GM10248 (cell line): ENCODE data around the gene THBD.

Source experiments
- CTCF ChIA-PET: fragments of 300-600 bp; sonication (Branson Sonifier 250); formaldehyde crosslinking; extraction: SDS; loops from one replicate; lab custom pipeline; 2021; ENCODE audit warnings: antibody characterized with exemption; lab: Yijun Ruan, JAX
- POLR2A ChIA-PET: fragments of 350-650 bp; sonication (Branson Sonifier 250); formaldehyde crosslinking; extraction: SDS; loops from one replicate; lab custom pipeline; 2020; ENCODE audit warnings: antibody characterized with exemption; lab: Yijun Ruan, JAX
- DNase-seq: peaks from one replicate; pipeline ENCODE4 v3.0.0; 2012; ENCODE audit errors: extremely low spot score
- TF ChIP-seq, protein P1 (sequence below): IDR thresholded peaks from 2 replicates; pipeline ENCODE4 v1.5.1; 2012; ENCODE audit warnings: mild to moderate bottlenecking, low read depth; ENCODE audit errors: extremely low read depth, missing control alignments, control extremely low read depth

THBD gene

DNA sequence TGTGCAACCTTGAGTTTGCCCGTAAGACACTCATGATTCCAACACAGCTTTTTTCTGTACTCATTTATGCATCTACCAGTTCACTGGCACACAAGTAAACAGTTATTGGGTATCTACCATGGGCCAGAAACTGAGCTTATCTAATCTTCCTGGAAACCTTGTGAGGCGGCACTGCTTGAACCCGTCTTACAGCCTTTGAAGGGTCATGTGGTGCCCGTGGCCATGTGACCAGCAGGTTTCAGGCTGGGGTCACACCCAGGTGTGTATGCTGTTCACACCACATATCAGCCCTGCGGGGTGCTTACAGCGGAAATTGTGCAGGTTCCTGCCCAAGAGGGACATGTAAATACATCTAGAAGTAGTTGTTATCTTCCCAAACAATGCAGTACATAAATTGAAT is 6.1 kb downstream of the THBD start:
- no peak for DNase-seq
- TF ChIP-seq, protein P1, sequence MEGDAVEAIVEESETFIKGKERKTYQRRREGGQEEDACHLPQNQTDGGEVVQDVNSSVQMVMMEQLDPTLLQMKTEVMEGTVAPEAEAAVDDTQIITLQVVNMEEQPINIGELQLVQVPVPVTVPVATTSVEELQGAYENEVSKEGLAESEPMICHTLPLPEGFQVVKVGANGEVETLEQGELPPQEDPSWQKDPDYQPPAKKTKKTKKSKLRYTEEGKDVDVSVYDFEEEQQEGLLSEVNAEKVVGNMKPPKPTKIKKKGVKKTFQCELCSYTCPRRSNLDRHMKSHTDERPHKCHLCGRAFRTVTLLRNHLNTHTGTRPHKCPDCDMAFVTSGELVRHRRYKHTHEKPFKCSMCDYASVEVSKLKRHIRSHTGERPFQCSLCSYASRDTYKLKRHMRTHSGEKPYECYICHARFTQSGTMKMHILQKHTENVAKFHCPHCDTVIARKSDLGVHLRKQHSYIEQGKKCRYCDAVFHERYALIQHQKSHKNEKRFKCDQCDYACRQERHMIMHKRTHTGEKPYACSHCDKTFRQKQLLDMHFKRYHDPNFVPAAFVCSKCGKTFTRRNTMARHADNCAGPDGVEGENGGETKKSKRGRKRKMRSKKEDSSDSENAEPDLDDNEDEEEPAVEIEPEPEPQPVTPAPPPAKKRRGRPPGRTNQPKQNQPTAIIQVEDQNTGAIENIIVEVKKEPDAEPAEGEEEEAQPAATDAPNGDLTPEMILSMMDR, result no peak
- ChIA-PET CTCF (interaction anchor here (1.2 to 1.9 kb wide), 5 partner anchors 8 to 352 kb away, joined by 4 to 6 read pairs (median 4); no protein-coding TSS in a partner anchor), POLR2A (no interaction called here)

DNA sequence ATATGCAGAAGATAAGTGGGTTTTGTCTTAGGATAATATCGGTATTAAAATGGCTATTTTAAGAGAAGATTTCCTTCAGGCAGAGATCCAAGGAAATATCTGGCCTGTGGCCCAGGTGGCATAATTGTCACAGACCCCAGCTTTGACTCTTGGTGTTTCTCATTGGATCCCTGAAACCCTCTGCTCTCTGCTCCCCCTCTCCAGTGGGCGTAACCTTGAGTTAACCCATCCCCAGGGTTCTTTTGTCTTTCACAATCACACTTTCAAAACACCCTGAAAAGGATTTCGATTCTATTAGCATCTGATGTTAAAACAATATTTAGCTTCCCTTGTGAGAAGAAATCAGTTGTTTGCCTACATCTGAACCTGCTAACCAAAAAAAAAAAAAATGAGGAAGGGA is 7.2 kb downstream of the THBD start:
- TF ChIP-seq, protein P1, result no peak
- DNase-seq, result no peak
- ChIA-PET POLR2A (no interaction called here), CTCF (interaction anchor here (0.6 to 1.9 kb wide), 6 partner anchors 9 to 351 kb away, joined by 3 to 6 read pairs (median 4); no protein-coding TSS in a partner anchor)

DNA sequence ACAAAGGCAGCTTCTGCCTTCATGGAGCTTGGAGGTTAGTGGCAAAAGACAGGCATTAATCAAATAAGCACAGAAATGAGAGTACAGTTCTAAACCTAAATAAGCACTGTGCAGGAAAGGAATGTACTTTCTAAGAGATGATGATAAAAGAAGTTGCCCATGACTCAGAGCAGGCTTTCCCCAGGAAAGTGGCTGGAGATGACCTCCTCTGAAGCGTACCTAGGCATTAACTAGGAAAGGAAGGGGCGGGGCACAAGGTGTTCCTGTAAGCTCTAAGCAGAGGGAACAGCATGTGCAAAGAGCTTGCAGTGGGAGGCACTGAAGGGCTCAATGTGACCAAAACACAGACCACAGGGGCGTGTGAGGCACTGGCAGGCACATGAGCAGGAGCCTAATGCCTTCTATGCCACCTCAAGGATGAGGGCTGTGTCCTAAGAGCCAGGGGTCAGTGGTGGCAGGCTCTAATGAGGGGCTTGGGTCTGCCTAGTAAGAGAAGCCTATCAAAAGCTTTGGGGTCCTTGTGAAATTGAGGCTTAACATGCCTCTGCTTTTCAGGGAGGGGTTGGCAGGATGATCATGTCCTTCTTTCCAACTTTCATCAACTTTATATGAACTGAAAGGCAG is 9.5 kb downstream of the THBD start:
- ChIA-PET CTCF (interaction anchor here (1.0 to 2.2 kb wide), 3 partner anchors 11 to 195 kb away, joined by 3 to 11 read pairs (median 4); no protein-coding TSS in a partner anchor), POLR2A (no interaction called here)
- no peak for DNase-seq
- TF ChIP-seq, protein P1, result no peak

DNA sequence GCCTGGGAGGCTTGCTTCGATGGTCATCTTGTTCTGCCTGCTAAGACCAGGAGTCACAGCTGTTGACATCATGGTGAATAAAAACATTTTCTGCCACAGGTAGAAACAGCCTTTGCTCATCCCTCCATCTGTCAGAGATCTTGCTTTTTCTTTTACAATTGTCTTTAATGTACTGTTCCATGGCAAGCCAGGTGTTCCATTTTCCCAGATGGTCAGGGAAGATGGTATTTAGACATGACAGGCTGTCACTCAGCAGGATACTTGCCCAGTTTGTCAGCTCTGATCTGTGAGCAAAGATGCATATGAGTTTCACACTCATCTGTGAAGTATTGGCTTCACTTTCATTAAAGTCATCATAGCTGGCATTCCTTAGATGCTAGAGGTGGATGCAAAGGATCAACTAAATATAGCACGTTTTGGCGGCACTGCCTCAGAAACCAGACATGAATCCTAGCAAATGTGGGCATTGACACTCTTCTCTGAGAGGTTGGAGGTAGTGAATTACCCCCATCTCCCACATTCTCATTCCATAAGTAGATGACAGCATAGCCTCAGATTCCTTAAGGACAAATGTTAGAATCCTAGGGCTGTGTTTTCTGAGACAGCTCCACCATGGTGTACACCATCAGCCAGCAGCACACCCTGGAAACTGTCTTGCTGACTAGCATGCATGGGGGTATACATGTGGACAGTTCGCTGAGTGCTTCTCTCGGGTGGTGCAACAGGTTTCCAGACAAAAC is 10.2 kb downstream of the THBD start:
- no peak for DNase-seq
- CTCF ChIA-PET, result interaction anchor here (1.0 to 2.2 kb wide), 4 partner anchors 9 to 196 kb away, joined by 3 to 11 read pairs (median 4); no protein-coding TSS in a partner anchor
- TF ChIP-seq, protein P1, result no peak
- POLR2A ChIA-PET, result no interaction called here

DNA sequence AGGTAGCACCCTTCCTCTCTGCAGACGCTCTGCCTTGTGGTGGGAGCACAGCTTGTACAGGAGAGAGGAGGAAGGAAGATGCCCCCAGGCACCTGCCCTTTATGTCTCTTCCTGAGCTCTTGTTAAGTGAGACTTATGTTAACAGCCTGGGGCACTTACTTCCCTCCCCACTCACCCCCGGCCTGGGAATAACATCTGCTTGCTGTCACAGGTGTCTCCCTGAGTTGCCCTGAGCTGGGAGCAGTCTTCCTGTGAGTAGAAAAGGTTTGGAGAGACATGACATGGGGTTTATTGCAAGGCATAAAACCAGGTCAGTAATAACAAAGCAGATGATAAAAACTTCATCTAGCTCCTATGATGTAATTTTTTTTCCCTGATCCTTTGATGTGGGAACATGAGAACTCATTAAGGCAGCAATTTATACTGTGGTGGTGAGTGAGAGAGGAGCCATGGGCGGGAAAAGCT is 12.4 kb downstream of the THBD start:
- CTCF ChIA-PET, result interaction anchor here (1.4 kb wide), 1 partner anchor 14 kb away, joined by 4 read pairs; no protein-coding TSS in a partner anchor
- TF ChIP-seq, protein P1, result no peak

DNA sequence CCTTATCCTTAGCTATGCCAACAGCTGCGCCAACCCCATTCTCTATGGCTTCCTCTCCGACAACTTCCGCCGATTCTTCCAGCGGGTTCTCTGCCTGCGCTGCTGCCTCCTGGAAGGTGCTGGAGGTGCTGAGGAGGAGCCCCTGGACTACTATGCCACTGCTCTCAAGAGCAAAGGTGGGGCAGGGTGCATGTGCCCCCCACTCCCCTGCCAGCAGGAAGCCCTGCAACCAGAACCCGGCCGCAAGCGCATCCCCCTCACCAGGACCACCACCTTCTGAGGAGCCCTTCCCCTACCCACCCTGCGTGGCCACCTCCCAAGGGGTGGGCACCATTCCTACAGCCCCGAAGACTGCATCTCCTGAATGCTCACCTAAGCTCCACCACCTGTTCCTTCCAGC is 13.1 kb downstream of the THBD start:
- POLR2A ChIA-PET, result no interaction called here
- CTCF ChIA-PET, result interaction anchor here (1.4 kb wide), 1 partner anchor 15 kb away, joined by 4 read pairs; no protein-coding TSS in a partner anchor
- DNase-seq, result no peak
- TF ChIP-seq, protein P1, result no peak

More for the DNA sequence above, 12.4 kb downstream of the THBD start:
- POLR2A ChIA-PET, result no interaction called here
- DNase-seq, result no peak
